Hypothalamus (tissue), 51 donors: ENCODE results near the gene DGKG.

Experiments
- DNase-seq, 51 donors: peaks; one replicate each; lab custom pipeline; 2025; lab: John Stamatoyannopoulos, UW

DGKG gene

DNA sequence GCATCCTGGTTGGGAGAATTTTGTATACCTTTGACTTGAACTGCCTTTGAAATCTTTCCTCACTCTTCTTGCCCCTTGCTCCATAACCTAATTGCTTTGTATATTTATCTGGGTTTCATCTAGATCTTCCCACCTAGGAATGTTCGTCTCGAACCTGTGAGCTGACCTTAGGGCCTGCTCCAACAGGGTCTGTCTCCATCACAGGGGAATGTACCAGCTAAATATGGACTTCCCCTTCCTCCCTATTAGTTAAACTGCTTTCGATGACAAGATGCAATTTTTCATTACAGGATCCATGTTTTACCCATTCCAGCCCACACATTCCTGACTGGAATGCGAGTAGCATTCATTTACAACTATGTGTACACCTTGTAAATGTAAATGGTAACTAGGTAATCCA is 242.5 kb downstream of the DGKG start:
- no peak for DNase-seq

DNA sequence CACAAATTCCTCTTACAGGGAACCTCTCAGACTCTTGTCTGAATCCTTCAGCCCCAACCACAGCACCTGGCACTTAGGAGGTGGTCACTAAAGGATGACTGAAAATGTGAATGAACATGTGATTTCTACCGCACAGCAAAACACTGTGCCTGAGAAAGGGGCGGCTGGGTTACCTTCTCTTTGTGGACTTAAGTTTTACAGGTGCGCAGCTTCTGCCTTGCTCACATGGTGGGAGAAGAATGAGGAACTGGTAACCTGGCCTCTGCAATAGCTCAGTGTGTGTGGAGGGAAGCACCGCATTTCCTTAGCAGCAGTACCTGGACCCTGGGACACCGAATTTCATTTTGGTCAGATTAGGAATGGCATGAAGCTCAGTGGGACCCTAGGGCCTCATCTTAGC is 243.3 kb downstream of the DGKG start:
- no peak for DNase-seq

- no peak for DNase-seq
These were observed 244.4 kb downstream of the DGKG start for GRCh38 chr3:186117521-186118134.

- DNase-seq = peak in 1 of 51 donors; percentile 22
These were observed 246.6 kb downstream of the DGKG start for GRCh38 chr3:186115239-186115996.

DNA sequence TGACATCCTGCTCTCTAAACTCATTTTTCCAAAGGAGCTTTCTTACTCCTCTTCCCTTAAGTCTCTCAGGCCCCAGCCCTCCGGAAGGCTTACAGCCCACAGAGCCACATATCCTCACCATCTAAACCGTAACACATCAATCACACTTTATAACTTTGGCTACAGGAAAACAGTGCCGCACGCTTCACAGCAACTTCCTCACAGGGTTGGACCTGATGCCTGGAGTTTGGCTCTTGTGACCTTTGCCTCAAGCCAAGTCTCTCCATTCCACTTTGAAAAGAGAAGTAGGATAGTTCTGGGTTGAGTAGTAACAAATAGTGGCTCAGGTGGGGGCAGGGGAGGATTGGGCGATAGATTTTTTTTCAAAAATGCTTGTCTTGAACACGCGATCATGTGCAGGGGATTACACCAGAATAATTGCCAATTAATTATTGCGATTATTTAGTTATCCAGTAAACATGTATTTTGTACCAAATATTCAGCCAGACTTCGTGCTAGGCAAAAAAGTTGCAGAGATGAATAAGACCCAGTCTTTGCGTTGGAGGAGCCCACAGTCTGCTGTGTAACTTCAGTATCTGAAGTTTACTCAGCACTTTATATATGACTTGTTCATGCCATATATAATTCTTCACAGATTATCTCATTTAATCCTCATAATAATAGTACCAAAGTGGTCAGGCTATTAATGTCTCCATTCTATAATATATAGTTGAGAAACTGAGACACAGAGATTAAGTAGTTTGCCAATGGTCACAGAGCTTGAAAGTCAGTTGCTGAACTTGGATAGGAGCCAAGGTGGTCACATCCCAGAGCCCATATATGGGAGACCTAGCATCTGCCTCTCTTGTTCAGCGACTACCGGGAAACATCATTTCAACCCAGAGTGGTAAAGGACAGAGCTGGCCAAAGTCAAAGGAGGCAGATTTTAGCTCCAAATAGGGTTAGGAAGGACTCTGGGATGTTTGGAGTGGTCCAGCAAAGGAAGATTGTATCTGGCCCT is 250.8 kb downstream of the DGKG start:
- DNase-seq = peak in 2 of 51 donors; percentile 4 to 5

GRCh38 chr3:186109897-186110803 is 251.9 kb downstream of the DGKG start:
- DNase-seq = peak in 8 of 51 donors; percentile 8 to 48 (median 28)

DNA sequence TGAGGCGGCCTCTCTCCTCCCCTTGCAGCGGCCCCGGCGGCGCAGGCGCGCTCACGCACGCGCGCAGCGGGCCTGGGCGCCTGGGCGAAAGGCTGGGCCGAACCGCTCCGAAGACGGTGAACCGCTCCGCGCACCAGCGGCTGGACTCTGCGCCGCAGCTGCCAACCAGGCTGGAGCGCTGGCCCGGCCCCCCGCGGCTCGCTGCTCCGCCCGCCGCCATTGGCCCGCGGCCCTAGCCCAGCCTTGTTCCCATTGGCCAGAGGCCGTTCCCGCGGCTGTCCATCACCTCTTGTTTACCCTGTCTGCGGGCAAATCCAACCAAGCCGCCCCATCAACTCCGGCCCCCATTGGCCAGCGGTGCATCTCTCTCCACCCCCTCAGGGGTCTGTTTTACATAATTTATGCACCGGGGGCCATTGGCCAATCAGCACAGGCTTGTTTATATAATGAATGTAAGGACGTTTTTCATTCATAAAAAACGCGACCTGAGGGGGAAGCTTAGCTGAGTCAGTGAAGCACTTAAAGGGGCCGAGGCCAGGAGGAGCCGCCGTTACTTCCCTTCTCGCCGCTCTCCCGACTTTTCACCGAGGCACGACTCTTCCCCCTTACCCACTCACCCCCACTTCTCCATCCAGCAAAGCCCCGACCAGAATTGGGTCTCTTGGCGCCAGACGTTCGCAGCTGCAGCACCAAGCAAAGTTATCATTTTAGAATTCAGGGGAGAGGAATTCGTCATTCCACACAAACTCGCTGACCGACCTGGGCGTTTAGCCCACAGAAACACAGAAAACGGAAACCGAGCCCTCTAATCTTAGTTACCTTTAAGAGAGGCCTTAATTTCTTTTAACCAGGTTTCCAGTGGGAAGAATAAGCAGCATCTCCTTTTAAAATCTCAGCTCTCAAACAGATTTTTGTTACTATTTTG is 252.8 kb downstream of the DGKG start, which contains the start of gene ETV5:
ETV5 (minus strand) TSS at position 149 of the 925 bp plus-strand sequence. CDS start 3,221 bp downstream, outside the sequence.
- DNase-seq = peak; percentile 87 to 100 (median 99)

- peak in 23 of 51 donors; percentile 25 to 70 (median 44) for DNase-seq
These were observed 253.7 kb downstream of the DGKG start for GRCh38 chr3:186108106-186108940.

DNA sequence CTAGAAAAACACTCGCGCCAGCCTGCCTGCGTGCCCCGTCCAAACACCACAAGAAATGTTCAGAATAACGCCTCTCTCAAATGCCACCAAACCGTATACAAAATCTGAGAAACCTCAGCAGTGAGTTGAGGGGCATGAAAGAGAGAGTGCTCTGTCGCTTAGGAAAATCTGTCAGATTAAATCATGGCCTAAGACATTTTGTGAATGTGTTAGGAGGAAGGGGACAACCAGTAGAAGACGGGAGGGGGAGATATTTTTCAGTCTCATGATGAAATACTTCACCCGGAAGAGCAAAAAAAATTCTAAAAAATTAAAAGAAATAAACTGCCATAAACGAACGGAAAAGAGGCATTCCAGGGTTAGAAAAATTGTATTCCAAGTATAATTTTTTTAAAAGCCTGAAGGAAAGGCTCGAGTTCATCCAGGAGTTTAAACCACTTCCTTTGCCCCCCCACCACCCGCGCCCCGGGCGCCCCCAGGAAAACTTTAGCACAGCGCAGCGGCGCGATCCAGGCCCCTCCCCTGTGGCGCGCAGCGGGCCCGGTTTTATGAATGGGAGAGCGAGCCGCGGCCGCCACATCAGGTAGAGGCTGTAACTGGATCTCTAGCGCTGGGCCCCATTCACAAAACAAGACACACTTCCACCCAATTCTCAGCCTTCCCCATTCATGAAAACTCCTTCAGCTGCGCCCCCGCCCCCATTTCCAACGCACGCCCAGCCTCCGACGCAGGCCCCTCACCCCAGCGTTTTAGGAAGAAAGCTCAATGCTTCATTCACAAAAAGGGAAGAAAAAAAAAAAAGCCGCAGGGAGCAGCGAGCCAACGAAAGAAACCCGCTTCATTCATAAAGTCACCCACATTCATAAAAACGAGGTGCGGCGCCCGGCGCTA is 254.6 kb downstream of the DGKG start:
- DNase-seq = peak in 41 of 51 donors; percentile 9 to 83 (median 42)

- no peak for DNase-seq
These were observed 256.5 kb downstream of the DGKG start for GRCh38 chr3:186105543-186105942.

- peak in 2 of 51 donors; percentile 11 to 15 for DNase-seq
These were observed 259.3 kb downstream of the DGKG start for GRCh38 chr3:186102687-186103086.

GRCh38 chr3:186100398-186100797 is 261.6 kb downstream of the DGKG start:
- no peak for DNase-seq

DNA sequence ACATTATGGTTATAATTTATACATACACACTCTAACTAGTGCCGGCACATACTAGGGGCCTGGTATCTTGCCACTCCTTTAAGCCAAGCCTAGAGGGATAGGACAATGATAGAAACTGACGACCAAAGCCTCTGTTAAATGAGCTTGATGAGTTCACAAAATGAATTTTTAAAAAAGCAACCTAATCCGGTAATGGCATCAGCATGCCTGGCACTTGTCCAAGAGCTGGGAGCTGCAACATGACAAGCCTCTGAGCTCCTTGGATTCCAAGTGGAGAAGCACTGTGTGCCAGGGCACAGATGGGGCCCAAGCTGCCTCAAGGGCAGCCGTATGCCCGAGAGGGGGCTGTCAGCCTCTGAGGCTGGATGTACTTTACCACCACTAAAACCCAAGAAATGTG is 262.9 kb downstream of the DGKG start:
- peak in 19 of 51 donors; percentile 5 to 63 (median 16) for DNase-seq

- no peak for DNase-seq
These were observed 263.3 kb downstream of the DGKG start for GRCh38 chr3:186098740-186099139.

DNA sequence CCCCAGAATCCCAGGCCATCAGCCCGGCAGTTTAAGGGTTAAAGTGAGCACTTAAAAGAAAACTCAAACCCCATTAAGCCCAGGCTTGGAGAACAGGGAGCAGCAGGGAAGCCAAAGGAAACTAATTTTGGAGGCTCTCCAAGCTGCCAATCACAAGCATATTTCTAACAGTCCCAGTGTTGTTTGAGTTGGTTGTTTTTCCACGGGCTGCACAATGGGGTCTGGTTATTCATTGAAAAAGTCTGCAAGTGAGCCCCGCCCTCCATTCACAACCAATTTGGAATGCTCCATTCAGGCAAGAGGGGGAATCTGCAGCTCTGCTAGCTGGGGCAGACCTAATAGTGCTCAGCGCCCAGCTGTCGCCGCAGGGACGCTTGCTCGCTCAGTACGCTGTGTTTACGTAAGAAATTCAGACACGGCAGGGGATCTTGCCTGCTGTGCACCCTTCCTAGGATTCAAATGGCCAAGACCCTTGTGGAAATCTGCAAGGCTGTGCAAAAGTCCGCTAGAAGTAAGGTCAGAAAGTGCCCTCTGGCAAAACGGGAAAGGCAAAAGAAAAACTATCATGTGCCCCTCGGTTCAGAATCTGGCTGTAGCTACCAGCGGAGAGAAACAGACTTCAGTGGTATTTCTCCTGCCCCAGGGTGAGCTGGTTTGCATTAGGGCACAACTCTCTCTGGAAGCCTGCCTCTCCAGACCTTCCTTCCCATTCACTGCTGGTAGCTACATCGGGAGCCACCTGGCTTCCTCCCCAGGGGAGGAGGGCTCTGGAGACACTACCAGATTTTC is 264.2 kb downstream of the DGKG start:
- peak in 49 of 51 donors; percentile 21 to 95 (median 78) for DNase-seq

- no peak for DNase-seq
These were observed 264.7 kb downstream of the DGKG start for GRCh38 chr3:186097317-186097662.
